Fibroblast of pulmonary artery (primary cell): ENCODE results near the gene ERC2.

Source experiments
- DNase-seq: peaks from one replicate; pipeline ENCODE4 v3.0.0-alpha.2; 2010; ENCODE audit warnings: low read depth
- H3K4me3 ChIP-seq: replicated peaks from 2 replicates; pipeline ENCODE4 v1.5.1; 2011; ENCODE audit warnings: low read depth, mild to moderate bottlenecking, control low read depth, low read length, moderate library complexity
- CTCF ChIP-seq: IDR thresholded peaks from 2 replicates; pipeline ENCODE4 v1.5.1; 2011; ENCODE audit warnings: mild to moderate bottlenecking, control low read depth, low read length, inconsistent platforms; ENCODE audit errors: missing control alignments

Gene ERC2

GRCh38 chr3:55903680-55904079, 564.6 kb downstream of the ERC2 start:
- no peak overlapping the region for H3K4me3 ChIP-seq
- TF ChIP-seq CTCF = no peak
- DNase-seq = no peak

GRCh38 chr3:55902221-55902900, 565.9 kb downstream of the ERC2 start:
- no peak for TF ChIP-seq CTCF
- DNase-seq = no peak
- no peak overlapping the region for H3K4me3 ChIP-seq

- no peak for DNase-seq
- TF ChIP-seq CTCF = peak; percentile 19
- H3K4me3 ChIP-seq = no peak overlapping the region
Measured at GRCh38 chr3:55899887-55900286, 568.4 kb downstream of the ERC2 start.

- no peak for TF ChIP-seq CTCF
- DNase-seq = no peak
- H3K4me3 ChIP-seq = no peak overlapping the region
Measured at GRCh38 chr3:55897573-55898224, 570.6 kb downstream of the ERC2 start.

- no peak overlapping the region for H3K4me3 ChIP-seq
- TF ChIP-seq CTCF = no peak
- no peak for DNase-seq
Measured at GRCh38 chr3:55895897-55896566, 572.2 kb downstream of the ERC2 start.

GRCh38 chr3:55894605-55895004, 573.7 kb downstream of the ERC2 start:
- no peak overlapping the region for H3K4me3 ChIP-seq
- TF ChIP-seq CTCF = no peak
- DNase-seq = no peak
